T47D (cell line): Measurements from ENCODE around the gene TAF4.

ENCODE experiments used
- DNase-seq, 2 experiments: peaks; one replicate each; pipeline versions ENCODE4 v3.0.0 to v3.0.0-alpha.2; 2011 to 2012; ENCODE audit warnings: low read depth in 1 of 2, low spot score in 1 of 2
- JUND ChIP-seq: IDR thresholded peaks from 2 replicates; pipeline ENCODE4 v1.6.1; 2012; ENCODE audit warnings: low read depth
- in situ Hi-C: cut with HindIII; loops from 2 replicates; pipeline ENCODE4 v1.10.0; 2016; ENCODE audit warnings: low sequenced_read_pairs, low pct_unique_long_range_greater_than_20kb

TAF4 gene

GRCh38 chr20:62015540-62016288, 50.0 kb downstream of the TAF4 start:
- DNase-seq: no peak
- in situ Hi-C loops: no loop called here
- TF ChIP-seq JUND: no peak

GRCh38 chr20:62014889-62015537, 50.7 kb downstream of the TAF4 start:
- no peak for TF ChIP-seq JUND
- in situ Hi-C loops: no loop called here
- DNase-seq: peak in 1 of 2 experiments; percentile 50

GRCh38 chr20:62014488-62014775, 51.2 kb downstream of the TAF4 start:
- no peak for DNase-seq
- in situ Hi-C loops: no loop called here
- TF ChIP-seq JUND: no peak

GRCh38 chr20:62012631-62013030, 53.0 kb downstream of the TAF4 start:
- DNase-seq: no peak
- in situ Hi-C loops: no loop called here
- no peak for TF ChIP-seq JUND

DNA sequence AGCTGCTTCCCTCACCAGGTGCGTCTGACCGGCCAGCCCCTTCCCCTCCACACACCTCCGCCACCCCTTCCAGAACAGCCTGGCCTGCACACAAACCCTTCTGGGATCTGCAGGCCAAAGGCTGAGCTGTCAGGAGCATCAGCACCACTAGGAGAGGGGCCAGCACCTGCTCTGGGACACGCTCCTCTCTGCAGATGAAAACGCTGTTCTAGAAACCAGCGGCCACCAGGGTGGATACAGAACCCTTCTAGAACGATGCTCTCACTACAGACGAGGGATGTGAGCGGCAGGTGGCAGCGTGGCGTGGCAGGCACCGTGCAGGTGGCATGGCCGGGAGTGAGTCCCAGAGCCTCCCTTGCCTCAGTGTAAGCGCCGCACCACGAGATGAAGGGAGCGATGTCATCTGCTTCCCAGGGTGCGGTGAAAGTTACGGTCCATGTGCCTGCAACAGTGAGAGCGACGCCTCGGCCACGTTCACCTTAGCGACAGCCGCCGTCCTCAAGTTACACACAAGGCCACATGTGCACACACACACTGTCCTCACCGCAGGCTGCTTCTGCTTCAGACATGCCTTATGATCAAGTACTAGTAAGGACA, 53.6 kb downstream of the TAF4 start:
- in situ Hi-C loops: no loop called here
- no peak for TF ChIP-seq JUND
- no peak for DNase-seq

GRCh38 chr20:62011403-62011790, 54.3 kb downstream of the TAF4 start:
- no peak for DNase-seq
- no peak for TF ChIP-seq JUND
- in situ Hi-C loops: no loop called here

- in situ Hi-C loops: no loop called here
- DNase-seq: peak; percentile 70 to 87
- no peak for TF ChIP-seq JUND
Measured at GRCh38 chr20:62010551-62011402, 54.9 kb downstream of the TAF4 start.

DNA sequence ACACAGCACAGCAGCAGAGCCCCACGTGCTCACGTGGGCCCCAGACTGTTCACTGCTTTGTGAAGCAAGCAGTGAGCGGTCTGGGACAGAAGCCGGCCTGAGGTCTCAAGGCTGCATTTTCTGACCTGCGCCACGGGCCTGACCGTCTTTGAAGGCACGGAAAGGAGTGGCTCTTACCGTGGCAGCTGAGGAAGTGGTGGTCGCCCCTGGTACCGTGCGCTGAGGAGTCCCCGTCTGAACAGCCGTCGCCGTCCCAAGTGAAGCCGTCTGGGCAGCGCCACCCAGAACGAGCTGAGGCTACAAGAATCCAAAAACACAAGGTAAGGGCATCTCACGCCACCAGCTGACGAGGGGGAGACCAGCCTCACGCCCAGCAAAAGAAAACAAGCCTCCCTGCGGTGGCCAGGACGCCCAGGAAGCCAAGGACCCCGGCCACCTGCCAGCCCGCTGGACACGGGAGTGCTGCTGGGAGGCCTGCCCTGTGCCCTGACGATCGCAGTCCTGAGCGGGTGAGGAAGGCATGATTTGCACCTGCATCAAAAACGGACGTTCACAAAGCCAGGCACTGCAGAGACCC, 55.7 kb downstream of the TAF4 start:
- no peak for DNase-seq
- no peak for TF ChIP-seq JUND
- in situ Hi-C loops: no loop called here

DNA sequence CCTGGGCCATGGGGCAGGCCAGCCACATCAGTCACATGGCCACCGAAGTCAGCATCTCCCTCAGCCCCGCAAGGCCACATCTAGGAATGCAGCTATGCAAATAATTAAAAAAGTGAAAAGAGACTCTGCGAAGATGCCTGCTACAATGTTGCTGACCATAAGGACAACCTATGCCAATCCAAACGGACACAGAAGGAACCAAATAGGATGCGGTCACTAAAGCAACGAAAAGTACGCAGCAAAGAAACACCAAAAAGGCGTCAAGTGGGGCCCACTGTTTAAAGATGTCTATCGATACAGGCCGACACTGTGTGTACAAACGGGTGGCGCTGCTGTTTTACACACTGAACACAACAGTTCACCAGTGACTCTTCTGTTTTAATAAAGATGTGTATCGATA, 56.4 kb downstream of the TAF4 start:
- in situ Hi-C loops: no loop called here
- no peak for DNase-seq
- TF ChIP-seq JUND: no peak

GRCh38 chr20:62008643-62009183, 57.0 kb downstream of the TAF4 start:
- no peak for DNase-seq
- no peak for TF ChIP-seq JUND
- in situ Hi-C loops: no loop called here

- in situ Hi-C loops: no loop called here
- no peak for DNase-seq
- no peak for TF ChIP-seq JUND
Measured at GRCh38 chr20:62007127-62007647, 58.5 kb downstream of the TAF4 start.

DNA sequence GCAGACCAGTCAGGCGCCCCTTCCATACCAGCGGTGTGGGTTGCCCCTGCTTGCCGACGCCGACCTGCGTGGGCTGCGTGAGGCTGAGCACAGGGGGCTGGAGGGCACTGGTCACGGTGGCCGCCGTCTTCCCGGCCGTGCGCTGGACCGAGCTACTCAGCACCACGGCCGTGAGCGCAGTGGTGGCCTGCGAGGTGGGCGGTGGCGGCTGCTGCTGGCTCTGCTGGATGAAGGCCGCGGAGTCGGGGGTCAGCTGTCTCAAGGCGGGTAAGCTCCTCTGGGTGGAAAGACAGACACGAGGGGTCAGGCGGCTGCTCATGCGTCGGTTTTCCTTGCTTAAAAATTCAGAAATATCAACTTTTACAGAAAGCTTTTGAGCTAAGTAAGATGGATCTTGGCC, 59.2 kb downstream of the TAF4 start:
- DNase-seq: no peak
- TF ChIP-seq JUND: no peak
- in situ Hi-C loops: no loop called here
